AG08395 (cell line): Measurements from ENCODE around the gene CHRD.
A peak's percentile ranks its signal among the peaks of the same experiment; 100 is the strongest.
"Not testable (repeated sequence)": the region's sequence is repeated elsewhere in the genome, so short reads cannot be mapped to it uniquely, and the experiment has no call there.

ENCODE experiments used
- DNase-seq: peaks from one replicate; pipeline ENCODE4 v3.0.0; 2012; ENCODE audit warnings: mixed read lengths, low spot score

Gene CHRD

GRCh38 chr3:184419171-184419570 is 39.3 kb downstream of the CHRD start:
- DNase-seq, result no peak

- DNase-seq, result no peak
These were observed 43.7 kb downstream of the CHRD start for GRCh38 chr3:184423561-184423960.

GRCh38 chr3:184426691-184427141 is 46.9 kb downstream of the CHRD start:
- no peak for DNase-seq

DNA sequence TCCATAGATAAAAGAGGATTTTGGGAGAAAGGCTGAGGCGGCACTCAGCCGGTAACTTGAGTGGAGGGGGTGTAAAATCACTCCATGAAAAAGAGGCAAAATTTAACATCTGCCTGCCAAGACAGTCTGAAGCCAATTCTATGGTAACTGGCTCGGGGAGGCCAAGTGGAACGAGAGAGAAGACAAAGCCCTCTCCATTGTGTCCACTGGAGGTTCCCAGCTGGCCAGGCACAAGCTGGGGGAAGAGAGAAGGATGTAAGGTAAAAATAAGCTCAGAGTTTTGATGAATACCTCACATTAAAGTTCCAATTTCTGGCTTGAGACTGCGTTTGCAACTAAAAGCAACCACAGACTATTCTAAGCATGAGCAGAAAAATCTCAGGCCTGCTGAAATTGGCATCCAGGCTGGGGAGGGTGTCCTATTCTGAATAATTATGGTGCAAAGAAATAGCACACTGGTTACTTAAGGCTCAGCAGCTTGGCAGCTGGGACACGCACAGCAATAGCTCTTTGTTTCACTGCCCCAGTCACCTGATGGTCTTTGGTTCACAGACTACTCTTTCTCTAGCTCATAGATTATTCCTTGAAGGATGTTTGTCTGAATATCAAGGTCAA is 48.8 kb downstream of the CHRD start:
- DNase-seq, result peak; percentile 76

- peak; percentile 56 for DNase-seq
These were observed 49.9 kb downstream of the CHRD start for GRCh38 chr3:184429786-184430185.

- DNase-seq, result no peak
These were observed 51.1 kb downstream of the CHRD start for GRCh38 chr3:184430940-184431339.

DNA sequence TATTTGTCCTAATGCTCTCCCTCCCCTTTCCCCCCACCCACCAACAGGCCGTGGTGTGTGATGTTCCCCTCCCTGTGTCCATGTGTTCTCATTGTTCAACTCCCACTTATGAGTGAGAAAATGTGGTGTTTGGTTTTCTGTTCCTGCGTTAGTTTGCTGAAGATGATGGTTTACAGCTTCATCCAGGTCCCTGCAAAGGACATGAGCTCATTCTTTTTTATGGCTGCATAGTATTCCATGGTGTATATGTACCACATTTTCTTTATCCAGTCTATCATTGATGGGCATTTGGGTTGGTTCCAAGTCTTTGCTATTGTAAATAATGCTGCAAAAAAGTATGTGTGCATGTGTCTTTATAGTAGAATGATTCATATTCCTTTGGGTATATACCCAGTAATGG is 53.3 kb downstream of the CHRD start:
- not testable (repeated sequence) for DNase-seq

DNA sequence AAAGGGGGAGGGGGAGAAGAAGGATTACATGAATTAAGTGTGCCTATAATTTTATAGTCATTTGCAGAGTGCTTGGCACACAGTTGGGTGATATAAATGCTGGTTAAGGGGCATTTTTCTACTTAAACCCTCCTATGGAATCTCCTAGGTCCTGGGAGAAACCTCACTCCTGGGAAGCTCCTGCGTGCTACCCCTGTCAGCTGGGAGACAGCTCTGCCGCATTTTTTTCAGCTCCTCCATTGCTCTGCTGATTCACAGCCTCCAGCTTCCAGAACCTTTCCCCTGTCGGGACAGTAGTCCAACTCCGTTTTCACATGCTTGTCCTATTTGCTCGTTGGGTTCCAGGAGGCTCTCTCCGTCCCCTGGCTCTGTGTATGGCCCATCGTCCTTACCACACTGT is 59.2 kb downstream of the CHRD start:
- DNase-seq, result no peak
